ENCODE data around the gene KLF17.

The KLF17 gene, protein sequence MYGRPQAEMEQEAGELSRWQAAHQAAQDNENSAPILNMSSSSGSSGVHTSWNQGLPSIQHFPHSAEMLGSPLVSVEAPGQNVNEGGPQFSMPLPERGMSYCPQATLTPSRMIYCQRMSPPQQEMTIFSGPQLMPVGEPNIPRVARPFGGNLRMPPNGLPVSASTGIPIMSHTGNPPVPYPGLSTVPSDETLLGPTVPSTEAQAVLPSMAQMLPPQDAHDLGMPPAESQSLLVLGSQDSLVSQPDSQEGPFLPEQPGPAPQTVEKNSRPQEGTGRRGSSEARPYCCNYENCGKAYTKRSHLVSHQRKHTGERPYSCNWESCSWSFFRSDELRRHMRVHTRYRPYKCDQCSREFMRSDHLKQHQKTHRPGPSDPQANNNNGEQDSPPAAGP

DNA sequence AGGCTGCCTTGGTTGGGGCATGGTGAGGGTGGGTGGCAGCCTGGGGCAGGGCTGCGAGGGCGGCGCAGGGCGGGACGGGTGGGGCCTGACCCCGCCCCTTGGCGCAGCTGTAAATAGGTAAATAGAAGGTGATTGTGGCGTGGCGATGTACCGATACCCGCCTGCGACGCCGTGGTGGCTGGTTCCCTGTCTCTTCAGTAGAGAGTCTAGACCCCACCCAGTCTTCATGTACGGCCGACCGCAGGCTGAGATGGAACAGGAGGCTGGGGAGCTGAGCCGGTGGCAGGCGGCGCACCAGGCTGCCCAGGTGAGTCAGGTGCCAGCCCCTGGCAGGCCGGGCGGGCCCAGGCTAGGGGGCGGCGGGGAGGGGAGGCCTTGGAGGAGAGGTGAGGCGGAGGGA lies at the start of gene KLF17:
Gene KLF17, plus strand, starts transcription at position 140 of the 400 bp plus-strand sequence. Its CDS starts 87 bp downstream, at position 227.
- no peak for DNase-seq

DNA sequence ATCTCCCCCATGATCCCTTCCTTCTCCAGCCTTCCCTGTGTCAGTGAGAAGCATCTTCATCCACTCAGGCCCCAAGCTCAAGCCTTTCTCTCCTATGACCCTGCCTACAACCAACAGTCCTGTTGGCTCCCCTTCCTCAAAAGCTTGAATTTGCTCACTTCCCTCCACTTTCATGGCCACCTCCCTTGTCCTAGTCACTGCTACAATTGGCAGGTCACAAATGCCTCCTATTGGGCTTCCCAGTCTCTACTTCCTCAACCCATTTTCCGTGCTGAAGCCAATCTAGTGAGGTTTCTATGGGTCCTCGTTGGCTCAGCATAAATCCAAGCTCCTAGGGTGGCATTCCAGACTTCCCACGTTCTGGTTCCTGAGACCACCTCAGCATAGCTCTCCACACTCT lies 47.2 kb upstream of the KLF17 start:
- peak; percentile 51 for DNase-seq

DNA sequence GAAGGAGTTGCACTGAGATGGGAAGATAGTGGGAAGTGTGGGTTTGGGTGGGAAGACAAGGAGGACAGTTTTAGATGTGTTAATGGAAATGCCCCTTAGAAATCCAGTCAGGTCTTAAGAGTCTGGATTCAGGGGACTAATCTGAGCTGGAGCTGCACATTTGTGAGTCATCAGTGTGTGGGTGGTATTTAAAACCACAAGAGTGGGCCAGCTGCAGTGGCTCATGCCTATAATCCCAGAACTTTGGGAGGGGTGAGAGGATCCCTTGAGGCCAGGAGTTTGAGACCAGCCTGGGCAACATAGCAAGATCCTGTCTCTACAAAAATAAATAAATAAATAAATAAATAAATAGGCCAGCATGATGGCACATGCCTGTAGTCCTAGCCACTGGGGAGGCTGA lies 46.4 kb upstream of the KLF17 start:
- DNase-seq: peak; percentile 69

DNA sequence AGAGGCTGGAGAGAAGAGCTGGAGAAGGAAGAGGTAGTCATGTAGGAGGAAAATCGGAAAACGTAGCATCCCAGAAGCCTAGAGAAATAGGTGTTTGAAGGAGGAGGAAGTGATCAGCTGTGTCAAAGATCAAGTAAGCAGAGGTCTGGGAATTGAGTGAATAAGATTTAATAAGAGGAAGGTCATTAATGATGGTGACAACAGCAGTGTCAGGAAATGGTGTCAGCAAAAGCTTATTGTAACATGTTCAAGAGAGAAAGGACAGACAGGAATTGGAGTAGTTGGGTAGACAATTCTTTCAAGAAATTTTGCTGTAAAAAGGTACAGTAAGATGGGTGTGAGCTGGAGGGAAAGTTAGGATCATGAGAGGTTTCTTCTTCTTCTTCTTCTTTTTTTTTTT lies 45.8 kb upstream of the KLF17 start:
- no peak for DNase-seq

DNA sequence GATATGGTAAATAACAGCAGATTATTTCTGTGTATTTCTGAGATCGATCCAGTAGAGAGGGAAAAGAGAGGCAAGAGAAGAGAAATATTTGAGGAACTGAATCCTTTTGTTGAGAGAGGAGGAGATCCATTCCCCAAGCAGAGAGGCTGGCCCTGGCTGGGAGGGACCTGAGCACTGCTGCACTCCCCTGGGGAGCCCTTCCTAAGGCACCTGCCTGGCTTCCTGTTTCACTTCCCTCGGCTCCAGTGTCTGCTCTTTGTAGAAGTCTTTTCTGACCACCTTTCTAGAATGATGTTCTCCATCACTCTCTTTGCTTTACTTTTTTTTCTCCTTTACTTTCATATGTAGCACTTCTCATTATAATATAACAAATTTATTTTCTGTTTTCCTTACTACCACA lies 45.1 kb upstream of the KLF17 start:
- peak; percentile 78 for DNase-seq

DNA sequence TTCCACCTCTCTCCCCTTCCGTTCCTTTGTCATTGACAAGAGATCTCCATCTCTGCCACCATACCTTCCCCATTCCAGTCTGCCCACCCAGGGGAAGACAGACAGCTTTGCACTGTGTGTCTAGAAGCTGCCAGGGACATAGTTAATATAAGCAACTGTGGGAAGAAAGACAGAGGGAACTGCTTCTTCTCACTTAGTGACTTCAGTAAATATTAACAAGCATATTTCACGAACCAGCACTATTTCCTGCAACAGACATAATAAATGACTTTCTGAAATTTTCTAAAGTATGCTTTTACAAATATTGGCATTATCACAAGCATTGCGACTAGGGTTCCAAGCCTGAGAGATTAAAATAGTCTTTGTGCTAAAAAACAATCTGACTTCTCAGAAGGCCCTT lies 44.2 kb upstream of the KLF17 start:
- DNase-seq: no peak

DNA sequence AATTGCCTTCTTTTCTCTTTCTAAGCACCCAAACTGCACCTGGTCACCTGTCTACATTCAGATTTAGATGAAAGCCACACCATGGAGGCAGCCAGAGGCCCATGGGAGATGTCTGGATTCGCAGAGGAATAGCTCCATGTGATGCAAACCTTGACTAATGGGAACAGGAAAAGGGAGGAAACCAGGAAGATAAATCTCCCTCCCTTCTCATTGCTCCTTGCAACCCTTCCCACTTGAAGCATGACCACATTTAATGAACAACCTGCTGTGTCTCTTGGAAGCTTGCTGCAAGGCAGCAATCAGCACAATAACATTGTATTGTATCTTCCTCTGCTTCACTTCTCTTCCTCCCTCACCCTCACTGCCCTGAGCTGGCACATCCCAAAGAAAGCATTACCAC lies 42.6 kb upstream of the KLF17 start:
- no peak for DNase-seq

DNA sequence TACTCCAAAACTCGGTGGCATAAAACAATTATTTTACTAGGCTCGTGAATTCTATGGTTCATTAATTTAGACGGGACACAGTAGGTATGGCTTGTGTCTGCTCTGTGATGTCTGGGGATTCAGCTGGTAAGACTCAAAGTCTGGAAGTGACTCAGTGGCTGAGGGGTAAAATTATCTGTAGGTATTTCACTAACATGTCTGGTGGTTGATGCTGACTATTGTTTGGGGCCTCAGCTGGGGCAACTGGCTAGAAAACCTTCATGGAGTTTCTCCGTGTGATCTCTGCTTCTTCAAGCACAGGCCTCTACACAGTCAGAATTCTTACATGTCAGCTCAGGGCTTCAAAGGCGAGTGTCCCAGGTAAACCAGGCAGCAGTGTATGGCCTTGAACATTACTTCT lies 41.2 kb upstream of the KLF17 start:
- DNase-seq: no peak

DNA sequence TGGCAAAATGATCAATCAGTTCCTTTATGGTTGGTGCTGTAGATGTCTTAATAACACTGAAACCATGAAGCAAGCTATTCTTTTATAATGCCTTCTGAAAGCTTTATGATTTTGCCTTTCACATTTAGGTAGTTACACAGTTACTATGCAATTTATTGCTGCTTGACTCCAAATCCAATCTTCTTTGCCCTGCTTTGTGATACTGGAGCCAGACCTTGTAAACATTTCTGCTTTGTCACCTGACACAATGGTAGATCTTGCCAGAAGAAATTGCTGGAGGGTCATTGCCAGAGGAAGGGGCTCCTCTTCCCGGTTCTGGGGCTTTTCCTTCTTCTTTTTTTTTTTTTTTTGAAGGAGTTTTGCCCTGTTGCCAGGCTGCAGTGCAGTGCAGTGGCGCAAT lies 40.5 kb upstream of the KLF17 start:
- DNase-seq: no peak

DNA sequence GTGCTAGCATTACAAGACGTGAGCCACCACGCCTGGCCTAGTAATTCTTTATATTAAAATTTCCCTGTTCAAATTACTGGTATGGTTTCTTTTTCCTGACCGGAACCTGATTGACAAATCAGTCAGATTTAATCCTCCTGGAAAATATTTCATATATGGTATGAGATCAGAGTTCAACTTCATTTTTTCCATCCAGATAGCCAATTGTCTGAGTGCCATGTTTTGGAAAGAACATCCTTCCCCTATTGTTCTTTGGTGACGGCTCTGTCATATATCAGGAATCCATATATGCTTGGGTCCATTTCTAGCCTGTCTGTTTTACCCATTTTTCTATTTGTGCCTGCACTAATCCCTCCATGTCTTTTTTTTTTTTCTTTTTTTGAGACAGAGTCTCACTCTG lies 39.1 kb upstream of the KLF17 start:
- no peak for DNase-seq

DNA sequence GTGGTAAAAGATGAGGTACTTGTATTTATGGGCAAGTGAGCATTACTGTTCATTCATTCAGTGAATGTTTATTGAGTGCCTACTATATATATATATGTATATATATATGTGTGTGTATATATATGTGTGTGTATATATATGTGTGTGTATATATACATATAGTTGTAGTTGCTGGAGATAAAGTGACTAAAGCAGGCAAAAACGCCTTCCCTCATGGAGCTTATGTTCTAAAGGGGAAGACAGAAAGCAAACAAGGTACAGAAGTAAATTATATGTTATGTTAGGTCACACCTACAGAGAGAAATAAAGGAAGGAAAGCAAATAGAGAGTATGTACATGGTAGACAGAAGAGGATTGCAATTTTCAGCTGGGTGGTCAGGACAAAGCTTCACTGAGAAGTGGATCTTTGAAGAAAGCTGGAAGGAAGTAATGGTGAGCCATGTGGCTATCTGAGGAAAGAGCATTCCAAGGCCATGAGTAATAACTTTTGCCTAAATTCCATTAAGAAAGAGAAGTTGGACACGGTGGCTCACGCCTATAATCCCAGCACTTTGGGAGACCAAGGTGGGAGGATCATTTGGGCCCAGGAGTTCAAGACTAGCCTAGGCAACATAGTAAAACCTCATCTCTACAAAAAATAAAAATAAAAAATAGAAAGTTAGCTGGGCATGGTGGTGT lies 33.5 kb upstream of the KLF17 start:
- DNase-seq: no peak

DNA sequence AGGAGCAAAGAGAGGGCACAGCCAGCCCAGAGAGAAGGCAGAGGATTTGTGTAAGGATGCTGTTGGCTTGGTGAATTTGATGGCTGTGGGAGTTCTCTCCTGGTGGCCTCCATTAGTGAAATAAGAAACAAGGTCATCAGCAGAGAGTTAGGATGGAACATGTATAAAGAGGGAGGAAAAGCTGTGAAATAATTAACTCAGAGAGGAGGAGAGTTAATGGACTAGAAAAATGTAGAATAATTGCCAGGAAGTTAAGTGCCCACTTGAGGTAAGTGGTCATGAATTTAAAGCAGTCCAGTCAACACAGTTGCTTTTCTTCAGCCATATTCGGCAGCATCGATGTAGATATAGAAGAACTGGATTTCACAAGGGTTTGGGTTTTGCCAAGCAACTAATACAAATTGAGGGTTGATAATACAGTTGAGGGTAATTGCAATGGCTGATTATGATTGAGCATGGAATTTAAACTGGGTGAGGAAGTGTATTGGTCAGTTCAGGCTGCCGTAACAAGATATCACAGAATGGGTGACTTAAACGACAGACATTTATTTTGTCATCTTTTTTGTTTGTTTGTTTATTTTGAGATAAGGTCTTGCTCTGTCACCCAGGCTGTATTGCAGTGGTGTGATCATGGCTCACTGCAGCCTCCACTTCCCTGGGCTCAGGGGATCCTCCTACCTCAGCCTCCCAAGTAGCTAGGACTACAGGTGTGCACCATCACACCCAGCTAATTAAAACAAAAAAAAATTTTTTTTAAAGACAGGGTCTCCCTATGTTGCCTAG lies 31.7 kb upstream of the KLF17 start:
- no peak for DNase-seq

DNA sequence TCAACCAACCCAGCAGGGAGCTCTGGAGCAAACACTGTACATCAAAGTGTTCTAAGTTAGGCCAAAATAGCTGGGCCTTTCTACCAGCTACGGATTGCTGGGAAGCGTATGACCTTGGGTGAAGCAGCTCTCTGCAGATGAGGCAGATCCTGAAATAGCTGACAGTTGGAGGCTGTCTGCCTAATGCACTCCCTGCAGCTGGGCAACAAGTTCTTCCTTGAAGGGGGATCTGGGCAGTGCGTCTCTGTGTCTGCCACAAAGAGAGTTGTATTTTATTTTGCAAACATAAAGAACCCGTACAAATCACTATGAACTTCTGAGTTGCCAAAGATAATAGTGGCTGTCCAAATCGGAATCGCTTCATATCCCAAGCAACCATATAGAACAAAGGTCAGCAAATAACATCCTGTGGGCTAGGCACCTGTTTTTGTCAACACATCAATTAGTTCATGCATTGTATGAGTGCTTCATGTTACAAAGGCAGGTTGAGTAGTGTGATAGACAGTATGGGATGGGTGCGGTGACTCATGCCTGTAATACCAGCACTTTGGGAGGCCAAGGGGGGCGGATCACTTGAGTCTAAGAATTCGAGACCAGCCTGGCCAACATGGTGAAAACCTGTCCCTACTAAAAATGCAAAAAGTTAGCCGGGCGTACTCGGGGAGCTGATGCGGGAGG lies 29.1 kb upstream of the KLF17 start:
- no peak for DNase-seq

DNA sequence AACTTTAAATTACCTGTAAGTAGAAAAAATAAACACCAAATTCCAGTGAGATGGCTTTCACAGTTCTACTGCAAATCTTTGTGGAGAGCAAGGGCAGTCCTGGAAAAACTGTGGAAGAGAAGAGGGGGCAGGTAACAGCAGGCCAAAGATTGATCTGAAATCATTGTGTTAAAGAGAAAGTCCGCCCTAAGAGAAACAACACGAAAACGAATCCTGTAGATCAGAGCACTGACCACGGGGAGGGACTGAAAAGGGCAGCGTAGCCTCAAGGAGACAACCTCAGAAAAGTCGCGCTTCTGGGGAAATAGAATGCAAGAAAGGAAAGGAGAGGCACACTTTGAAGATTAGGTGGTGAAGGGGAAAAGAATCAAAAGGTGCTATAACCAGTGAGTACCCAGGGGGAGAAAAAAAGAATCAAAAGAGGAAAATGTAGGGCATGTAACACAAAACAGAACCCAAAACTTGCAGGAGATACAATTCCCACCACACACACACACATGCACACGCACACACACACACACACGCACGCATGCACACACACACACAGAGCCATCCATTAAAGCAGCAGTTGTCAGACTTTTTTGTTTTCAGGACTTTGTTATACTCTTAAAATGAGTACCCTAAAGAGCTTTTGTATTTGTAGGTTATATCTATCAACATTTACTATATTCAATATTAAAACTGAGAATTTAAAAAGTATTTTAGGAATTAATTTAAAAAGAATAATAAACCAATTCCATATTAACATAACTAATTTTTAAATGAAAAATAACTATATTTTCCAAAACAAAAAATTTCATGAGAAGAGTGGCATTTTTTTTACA lies 28.0 kb upstream of the KLF17 start:
- no peak for DNase-seq

DNA sequence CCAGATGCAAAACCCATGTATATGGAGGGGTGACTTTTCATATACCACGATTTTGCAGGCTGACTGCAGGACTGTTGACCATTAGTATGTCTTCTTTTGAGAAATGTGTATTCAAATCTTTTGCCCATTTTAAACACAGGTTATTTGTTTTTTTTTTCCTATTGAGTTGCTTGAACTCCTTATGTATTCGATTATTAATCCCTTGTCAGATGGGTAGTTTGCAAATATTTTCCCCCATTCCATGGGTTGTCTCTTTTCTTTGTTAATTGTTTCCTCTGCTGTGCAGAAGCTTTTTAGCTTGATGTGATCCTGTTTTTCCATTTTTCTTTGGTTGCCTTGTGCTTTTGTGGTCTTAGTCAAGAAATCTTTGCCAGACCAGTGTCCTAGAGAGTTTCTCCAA lies 24.6 kb upstream of the KLF17 start:
- DNase-seq: no peak

DNA sequence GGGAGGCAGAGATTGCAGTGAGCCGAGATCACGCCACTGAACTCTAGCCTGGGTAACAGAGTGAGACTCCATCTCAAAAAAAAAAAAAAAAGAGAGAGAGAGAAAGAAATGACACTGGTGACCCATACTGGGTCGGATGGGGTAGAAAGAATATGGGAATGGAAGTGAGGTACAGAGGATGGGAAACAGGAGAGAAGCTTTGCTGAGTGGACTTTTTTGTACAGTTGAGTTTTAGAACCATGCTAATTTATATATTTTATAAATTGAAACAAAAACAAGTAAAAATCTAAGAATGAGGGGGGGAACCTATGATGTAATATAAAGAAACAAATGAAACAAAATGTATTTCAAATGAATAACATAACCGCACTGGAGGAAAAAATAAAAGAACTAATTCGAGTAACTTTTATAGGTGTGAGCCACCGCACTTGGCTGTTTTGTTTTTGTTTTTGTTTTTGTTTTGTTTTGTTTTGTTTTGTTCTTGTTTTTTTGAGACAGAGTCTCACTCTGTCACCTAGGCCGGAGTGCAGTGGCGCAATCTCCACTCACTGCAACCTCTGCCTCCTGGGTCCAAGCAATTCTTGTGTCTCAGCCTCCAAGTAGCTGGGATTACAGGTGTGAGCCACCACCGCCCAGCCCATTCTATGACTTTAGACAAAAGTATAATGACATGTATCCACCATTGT lies 18.3 kb upstream of the KLF17 start:
- DNase-seq: no peak

DNA sequence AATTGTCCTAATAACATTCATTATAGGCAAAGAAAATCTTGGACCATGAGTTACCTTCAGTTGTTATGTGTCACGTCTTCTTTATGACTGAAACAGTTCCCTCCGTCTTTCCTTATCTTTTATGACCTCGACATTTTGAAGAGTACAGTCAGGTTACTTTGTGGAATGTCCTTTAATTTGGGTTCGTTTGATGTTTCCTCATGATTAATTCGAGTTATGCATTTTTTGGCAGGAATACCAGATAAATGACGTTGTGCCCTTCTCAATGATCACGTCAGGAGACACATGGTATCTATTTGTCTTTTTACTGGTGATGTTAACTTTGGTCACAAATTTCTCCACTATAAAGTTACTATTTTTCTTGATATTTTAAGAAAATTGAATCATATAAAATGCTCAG lies 17.3 kb upstream of the KLF17 start:
- no peak for DNase-seq

DNA sequence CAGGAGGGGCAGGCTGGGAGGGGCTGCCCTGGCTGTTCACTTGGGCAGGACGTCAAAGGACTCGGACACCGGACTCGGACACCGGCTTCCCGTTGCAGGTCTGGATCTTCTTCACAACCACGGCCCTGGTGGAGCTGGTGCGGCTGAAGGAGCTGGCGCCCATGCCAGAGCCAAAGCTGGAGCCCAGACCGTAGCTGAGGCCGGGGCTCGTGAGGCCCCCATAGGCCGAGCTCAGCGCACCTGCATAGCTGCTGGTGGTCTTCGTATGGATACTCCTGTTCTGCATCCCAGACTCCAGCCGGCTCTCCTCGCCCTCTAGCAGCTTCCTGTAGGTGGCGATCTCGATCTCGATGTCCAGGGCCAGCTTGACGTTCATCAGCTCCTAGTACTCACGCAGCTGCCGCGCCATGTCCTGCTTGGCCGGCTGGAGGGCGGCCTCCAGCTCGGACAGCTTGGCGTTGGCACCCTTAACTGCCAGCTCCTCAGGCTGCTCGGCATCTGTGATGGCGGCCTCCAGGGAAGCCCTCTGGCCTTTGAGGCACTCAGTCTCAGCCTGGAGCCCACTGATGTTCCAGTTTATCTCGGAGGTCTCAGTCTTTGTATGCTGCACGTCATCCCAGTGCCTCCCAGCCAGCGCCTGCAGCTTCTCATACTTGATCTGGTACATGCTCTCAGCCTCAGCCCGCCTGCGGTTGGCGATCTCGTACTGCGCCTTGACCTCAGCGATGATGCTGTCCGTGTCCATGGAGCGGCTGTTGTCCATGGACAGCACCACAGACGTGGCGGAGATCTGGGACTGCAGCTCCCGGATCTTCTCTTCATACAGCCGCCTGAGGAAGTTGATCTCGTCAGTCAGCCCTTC lies 15.1 kb upstream of the KLF17 start:
- DNase-seq: no peak

DNA sequence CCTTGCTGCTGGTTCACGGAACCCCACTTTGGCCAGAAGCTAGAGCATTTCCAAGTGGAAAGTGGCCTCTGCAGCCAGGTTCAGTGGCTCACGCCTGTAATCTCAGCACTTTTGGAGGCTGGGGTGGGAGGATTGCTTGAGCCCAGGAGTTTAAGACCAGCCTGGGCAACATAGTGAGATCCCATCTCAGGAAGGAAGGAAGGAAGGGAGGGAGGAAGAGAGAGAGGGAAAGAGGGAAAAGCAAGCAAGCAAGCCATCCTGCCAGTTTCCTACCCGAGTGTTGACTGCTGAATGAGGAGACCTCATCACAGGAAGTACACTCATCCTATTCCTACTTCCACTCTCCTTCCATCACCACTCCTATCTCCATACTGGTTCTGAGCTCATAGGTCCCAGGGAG lies 12.8 kb upstream of the KLF17 start:
- no peak for DNase-seq

DNA sequence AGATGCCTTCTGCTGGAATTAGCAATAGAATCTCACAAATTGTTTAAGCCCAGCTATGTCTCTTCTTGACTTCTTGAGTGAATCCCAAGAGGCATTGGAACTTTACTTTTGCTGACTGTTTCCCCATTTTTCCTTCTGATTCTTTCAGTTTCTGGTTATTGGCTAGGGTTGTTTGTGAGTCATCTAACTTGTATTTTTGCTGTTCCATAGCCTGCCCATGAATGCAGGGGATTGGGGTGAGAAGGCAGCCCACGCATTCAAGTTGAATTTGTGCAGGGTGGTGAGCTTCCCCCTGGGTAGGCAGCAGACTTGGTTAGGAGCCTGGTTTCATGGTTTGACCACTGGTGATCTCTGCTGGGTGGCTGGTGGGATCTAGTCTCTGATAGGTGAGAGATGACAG lies 10.4 kb upstream of the KLF17 start:
- DNase-seq: peak; percentile 50

DNA sequence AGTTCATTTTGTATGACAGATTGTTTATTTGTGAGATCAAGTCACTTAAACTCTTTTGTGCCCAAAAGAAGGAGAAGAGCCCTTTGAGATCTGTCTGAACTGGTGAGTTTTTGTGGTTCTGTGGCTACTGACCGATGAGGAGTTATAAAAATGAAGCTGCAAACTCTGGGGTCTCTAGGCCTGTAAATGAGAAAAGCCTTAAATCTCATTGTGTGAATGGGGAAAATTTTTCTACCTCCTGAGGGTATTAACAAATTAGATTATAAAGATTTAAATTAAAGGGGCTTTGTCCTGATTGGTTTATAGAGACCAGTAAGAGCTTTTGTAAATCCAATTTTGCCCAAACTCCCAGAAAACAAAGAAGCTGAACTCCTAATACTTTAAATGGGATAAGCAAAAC lies 9.7 kb upstream of the KLF17 start:
- DNase-seq: no peak
